LNCAP (cell line): ENCODE results near the gene CYFIP2.

ENCODE experiments used
- TF ChIP-seq, protein P1 (sequence below): fragments of 450-650 bp; IDR thresholded peaks from 2 replicates; pipeline ENCODE4 v1.5.1; 2017; ENCODE audit warnings: mild to moderate bottlenecking

CYFIP2 gene

DNA sequence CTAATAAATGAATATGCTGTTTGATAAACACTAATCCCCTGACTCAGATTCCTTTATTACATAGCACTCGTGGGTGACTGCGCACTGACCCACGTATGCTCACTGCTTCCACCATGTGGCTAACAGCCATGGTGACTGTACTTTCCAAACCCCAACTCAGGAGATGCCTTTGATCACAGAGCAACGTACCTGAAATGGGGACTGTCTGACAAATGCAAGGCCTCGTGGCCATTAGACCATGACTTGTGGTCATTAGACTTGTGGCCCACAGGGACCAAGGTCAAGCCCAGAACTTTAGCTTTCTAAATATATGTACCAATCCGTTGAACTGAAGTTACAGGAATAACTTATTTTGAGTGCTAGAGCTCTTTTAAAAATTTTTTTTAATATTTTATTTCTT is 46.6 kb downstream of the CYFIP2 start:
- TF ChIP-seq, protein P1, sequence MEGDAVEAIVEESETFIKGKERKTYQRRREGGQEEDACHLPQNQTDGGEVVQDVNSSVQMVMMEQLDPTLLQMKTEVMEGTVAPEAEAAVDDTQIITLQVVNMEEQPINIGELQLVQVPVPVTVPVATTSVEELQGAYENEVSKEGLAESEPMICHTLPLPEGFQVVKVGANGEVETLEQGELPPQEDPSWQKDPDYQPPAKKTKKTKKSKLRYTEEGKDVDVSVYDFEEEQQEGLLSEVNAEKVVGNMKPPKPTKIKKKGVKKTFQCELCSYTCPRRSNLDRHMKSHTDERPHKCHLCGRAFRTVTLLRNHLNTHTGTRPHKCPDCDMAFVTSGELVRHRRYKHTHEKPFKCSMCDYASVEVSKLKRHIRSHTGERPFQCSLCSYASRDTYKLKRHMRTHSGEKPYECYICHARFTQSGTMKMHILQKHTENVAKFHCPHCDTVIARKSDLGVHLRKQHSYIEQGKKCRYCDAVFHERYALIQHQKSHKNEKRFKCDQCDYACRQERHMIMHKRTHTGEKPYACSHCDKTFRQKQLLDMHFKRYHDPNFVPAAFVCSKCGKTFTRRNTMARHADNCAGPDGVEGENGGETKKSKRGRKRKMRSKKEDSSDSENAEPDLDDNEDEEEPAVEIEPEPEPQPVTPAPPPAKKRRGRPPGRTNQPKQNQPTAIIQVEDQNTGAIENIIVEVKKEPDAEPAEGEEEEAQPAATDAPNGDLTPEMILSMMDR = peak; percentile 51

DNA sequence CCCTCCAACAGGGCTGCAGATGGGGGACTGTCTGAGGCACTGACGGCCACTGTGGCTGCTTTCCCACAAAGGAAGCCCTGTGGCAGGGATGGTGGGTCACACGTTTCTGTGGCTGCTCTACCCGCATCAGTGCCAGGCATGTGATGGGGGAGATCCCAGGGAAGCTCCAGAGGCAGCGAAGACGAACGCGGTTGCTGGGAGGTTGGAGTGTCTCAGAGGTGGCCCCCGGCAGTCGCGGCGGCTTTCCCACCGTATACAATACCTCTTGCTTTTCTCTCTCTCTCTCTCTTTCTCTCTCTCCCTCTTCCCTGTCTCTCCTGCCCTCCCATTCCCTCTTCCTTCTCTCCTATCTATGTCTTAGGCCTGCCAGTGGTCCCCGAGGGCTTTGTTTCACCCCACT is 56.7 kb downstream of the CYFIP2 start:
- TF ChIP-seq, protein P1 = no peak

DNA sequence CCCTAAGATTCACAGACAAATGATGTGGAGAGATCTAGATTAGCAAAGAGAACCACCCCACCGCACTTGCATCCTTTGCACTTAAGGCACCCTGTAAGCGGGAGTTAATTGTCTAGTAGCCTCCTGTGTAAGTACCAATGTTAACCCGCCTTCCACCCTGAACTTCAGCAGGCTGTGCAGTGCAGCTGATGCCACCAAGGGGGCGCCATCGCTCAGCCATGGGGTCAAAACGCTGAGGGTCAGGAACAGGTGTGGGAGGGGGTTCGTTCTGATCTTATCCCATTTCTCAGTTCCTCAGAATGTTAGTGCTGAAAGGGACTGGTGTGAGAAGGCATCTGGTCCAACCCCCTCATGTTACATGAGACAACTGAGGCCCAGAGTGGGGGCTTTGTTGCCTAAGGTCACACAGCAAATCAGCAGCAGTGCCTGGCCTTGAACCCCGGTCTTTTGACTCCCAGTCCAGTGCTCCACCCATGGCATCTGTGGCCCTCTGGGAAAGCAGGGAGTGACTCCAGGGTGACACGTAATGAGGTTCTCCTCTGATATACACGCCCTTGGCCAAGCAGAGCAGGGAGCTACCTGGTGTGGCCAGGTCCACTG is 57.3 kb downstream of the CYFIP2 start:
- TF ChIP-seq, protein P1 = no peak

DNA sequence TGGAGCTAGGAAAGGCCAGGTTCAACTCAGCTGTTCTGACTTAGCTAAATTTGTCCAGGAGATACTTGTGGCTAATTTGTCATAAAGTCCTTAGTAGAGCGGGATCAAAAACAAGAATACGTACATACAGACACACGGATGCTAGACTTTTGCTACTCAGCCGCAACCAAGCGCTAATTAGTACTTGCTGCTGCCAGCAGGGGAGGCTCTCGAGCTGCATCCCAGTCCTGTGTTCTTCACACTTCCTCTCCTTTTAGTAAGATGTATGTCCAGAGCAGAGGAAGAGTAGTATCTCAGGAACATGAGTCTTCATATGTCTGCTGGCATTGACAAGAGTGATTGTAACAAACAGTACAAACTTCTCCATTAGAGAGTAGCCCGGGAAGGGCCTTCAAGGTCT is 58.3 kb downstream of the CYFIP2 start:
- TF ChIP-seq, protein P1 = no peak; the same call in 1 of the 2 replicates

DNA sequence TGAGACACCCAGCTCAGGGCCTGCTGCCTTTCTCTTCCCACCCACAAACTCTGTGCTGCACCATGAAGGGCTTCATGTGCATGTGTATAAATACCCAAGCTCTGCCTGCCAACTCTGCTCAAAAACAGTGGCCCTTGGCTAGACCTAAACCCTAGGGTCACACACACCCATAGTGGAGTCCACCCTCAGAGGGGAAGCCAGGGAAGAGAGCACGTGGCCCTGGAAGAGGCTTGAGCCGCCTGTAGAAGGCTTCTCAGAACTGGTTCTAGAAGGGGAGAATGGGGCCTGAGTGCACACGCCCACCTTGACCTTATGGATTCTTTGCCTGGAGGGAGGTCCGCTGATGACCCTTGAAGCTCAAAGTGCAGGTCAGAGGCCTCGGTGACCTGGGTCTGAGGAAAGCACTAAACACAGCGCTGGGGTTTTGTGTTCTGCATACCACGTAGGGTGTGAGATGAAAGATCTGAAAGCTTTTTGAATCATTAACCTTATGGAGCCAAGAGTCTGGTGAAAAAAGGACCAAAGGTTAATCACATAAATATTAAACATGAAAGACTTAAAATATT is 60.6 kb downstream of the CYFIP2 start:
- TF ChIP-seq, protein P1 = no peak

DNA sequence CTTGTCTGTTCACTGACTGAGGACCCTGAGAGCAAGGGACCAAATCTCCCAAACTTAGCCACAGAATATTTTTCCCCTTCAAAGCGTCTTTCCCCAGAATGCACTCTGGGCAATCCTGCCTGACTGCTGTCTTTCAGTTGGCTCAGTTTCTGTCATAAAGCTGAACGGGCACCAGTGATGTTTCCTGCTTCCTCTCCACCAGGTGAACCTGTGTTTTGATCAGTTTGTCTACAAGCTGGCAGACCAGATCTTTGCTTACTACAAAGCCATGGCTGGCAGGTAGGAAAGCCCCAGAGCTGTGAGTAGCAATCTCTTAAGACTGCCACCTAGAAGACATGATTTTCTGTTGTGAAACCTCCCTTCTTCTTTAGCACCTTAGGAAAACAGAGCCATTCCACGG is 61.8 kb downstream of the CYFIP2 start:
- TF ChIP-seq, protein P1 = no peak

DNA sequence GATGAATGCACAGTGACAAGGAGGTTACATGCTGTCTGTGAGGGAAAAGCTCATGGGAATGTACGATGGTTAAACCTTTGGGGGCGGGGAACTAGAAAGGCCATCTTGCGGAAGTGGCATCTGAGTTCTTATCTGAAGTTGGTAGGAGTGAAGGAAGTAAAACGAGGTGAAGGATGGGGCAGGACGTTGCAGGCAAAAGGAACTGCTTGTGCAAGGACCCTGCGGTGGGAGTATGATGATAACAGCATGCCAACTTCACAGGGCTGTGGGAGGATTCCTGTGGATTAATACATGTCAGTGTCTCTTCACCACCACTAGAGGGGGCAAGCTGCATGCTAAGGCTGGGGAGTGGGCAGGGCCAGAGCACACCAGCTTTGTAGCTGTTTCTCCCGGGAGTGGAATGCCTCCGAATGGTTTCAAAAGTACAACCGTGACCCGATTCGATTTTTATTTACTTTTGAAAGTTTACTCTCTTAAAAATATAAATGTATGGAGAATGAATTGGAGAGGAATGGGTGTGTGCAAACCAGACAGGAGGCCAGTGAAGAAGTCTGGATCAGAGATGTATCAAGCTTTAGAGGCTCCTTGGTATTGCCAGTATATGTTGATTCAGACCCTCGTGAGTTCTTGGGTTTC is 62.5 kb downstream of the CYFIP2 start:
- TF ChIP-seq, protein P1 = peak; percentile 88
